Neural cell (in vitro differentiated cells): Measurements from ENCODE around the gene FZR1. TPM values are rescaled to one million over a fixed set of nuclear protein-coding genes. Genes with fewer than 3 reads are reported as not detected.

Source experiments
- H2AFZ ChIP-seq: fragments of 200-600, 300-800 bp; sonication (generic), shearing (Covaris generic); 2 replicates; pipeline ENCODE4 v1.6.0; 2014; ENCODE audit warnings: low read depth, mild to moderate bottlenecking, antibody characterized with exemption, low read length, moderate library complexity
- H3F3A ChIP-seq: fragments of 200-600 bp; shearing (Covaris generic); 2 replicates; pipeline ENCODE4 v1.6.1; 2016; ENCODE audit warnings: mild to moderate bottlenecking, moderate library complexity, mixed read lengths, antibody characterized with exemption, low read length; ENCODE audit not compliant: insufficient read depth, poor library complexity, severe bottlenecking
- H3K27ac ChIP-seq: fragments of 200-600, 300-800 bp; sonication (generic), shearing (Covaris generic); 2 replicates; pipeline ENCODE4 v1.5.1; 2014; ENCODE audit warnings: mild to moderate bottlenecking, low read length, moderate library complexity
- H3K27me3 ChIP-seq: fragments of 300-800, 200-600 bp; sonication (generic), shearing (Covaris generic); 2 replicates; pipeline ENCODE4 v1.6.0; 2014; ENCODE audit warnings: mild to moderate bottlenecking, low read depth, low read length, moderate library complexity; ENCODE audit not compliant: insufficient read depth
- H3K36me3 ChIP-seq: fragments of 300-800, 200-600 bp; sonication (generic), shearing (Covaris generic); 2 replicates; pipeline ENCODE4 v1.5.1; 2014; ENCODE audit warnings: mild to moderate bottlenecking, antibody characterized with exemption, low read length, moderate library complexity; ENCODE audit not compliant: insufficient read depth
- H3K4me2 ChIP-seq: fragments of 300-800, 200-600 bp; sonication (generic), shearing (Covaris generic); 2 replicates; pipeline ENCODE4 v1.6.0; 2014; ENCODE audit warnings: mild to moderate bottlenecking, low read length
- H3K4me3 ChIP-seq: fragments of 300-800, 200-600 bp; sonication (generic), shearing (Covaris generic); 2 replicates; pipeline ENCODE4 v1.5.1; 2014; ENCODE audit warnings: mild to moderate bottlenecking, low read length, moderate library complexity
- H3K79me2 ChIP-seq: fragments of 200-600 bp; shearing (Covaris generic); replicated peaks from 2 replicates; pipeline ENCODE4 v1.6.0; 2014; ENCODE audit warnings: mild to moderate bottlenecking, low read length, moderate library complexity; ENCODE audit not compliant: insufficient read depth
- H3K9ac ChIP-seq: fragments of 300-800, 200-600 bp; sonication (generic), shearing (Covaris generic); 2 replicates; pipeline ENCODE4 v1.6.1; 2016; ENCODE audit warnings: mild to moderate bottlenecking, low read length, mixed read lengths
- H3K9me2 ChIP-seq: fragments of 200-600 bp; shearing (Covaris generic); 2 replicates; pipeline ENCODE4 v1.6.1; 2016; ENCODE audit warnings: mild to moderate bottlenecking, low read length, mixed read lengths; ENCODE audit not compliant: insufficient read depth
- H3K9me3 ChIP-seq: fragments of 200-600, 300-800 bp; sonication (generic), shearing (Covaris generic); 2 replicates; pipeline ENCODE4 v1.6.1; 2016; ENCODE audit warnings: mild to moderate bottlenecking, mixed run types, low read length, moderate library complexity, mixed read lengths
- H4K20me1 ChIP-seq: fragments of 200-600 bp; shearing (Covaris generic); 2 replicates; pipeline ENCODE4 v1.6.1; 2016; ENCODE audit warnings: mild to moderate bottlenecking, mixed run types; ENCODE audit not compliant: insufficient read depth
- EP300 ChIP-seq: fragments of 450-650 bp; conservative IDR thresholded peaks from 2 replicates; pipeline ENCODE4 v1.6.1; 2014; ENCODE audit warnings: antibody characterized with exemption, mild to moderate bottlenecking, moderate library complexity; ENCODE audit not compliant: poor library complexity, severe bottlenecking
- EZH2 ChIP-seq: fragments of 200-600, 300-800 bp; shearing (Covaris generic), sonication (generic); IDR thresholded peaks from 2 replicates; pipeline ENCODE4 v1.6.1; 2014; ENCODE audit warnings: antibody characterized with exemption, low read length, borderline replicate concordance, mild to moderate bottlenecking; ENCODE audit not compliant: insufficient read depth, poor library complexity, severe bottlenecking
- MXI1 ChIP-seq: fragments of 450-650 bp; conservative IDR thresholded peaks from 2 replicates; pipeline ENCODE4 v1.6.1; 2014; ENCODE audit warnings: antibody characterized with exemption, mild to moderate bottlenecking; ENCODE audit not compliant: poor library complexity, severe bottlenecking
- POLR2AphosphoS5 ChIP-seq: IDR thresholded peaks from 2 replicates; pipeline ENCODE4 v1.6.1; 2012
- RAD21 ChIP-seq: fragments of 450-650 bp; conservative IDR thresholded peaks from 2 replicates; pipeline ENCODE4 v1.6.1; 2014; ENCODE audit warnings: antibody characterized with exemption, mild to moderate bottlenecking, moderate library complexity
- SMC3 ChIP-seq: fragments of 450-650 bp; conservative IDR thresholded peaks from 2 replicates; pipeline ENCODE4 v1.6.1; 2014; ENCODE audit warnings: antibody characterized with exemption, mild to moderate bottlenecking, moderate library complexity; ENCODE audit not compliant: poor library complexity
- TAF1 ChIP-seq: IDR thresholded peaks from 2 replicates; pipeline ENCODE4 v1.6.1; 2012; ENCODE audit warnings: low read depth
- polyA plus RNA-seq: library from polyadenylated mRNA; depleted of rRNA; stranded (reverse); fragments of >200 nt; gene quantifications from 2 replicates; pipeline ENCODE4 v1.2.3, GENCODE V29; 2014
- TF ChIP-seq, protein P1 (sequence below): fragments of 450-650 bp; IDR thresholded peaks from 2 replicates; pipeline ENCODE4 v1.5.1; 2014; ENCODE audit warnings: antibody characterized with exemption, mild to moderate bottlenecking, moderate library complexity; ENCODE audit not compliant: poor library complexity, severe bottlenecking
- TF ChIP-seq, protein P2 (sequence below): IDR thresholded peaks from 2 replicates; pipeline ENCODE4 v1.6.1; 2012; ENCODE audit warnings: borderline replicate concordance

The FZR1 gene
- polyA plus RNA-seq, 1 donor from 2014 or later = 55.7 TPM

DNA sequence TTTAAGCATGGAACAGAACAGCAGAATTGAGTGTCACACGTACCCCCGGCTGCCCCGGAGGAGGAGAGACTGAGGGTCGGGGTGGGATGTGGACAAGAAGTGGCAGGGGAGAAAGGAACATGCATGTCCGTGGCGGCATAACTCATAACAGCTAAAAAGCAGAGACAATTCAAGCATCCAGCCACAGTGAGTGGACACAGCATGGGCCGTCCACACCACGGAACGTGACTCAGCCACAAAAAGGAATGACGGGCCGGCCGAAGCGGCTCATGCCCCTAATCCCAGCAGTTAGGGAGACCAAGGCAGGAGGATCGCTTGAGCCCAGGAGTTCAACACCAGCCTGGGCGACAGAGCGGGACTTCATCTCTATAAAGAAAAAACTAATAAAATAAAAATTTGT, 13.2 kb upstream of the FZR1 start:
- H3K9me2 ChIP-seq = no peaks in the 10 kb centered on the region
- no peaks in the 10 kb centered on the region for H3K36me3 ChIP-seq
- H3F3A ChIP-seq = no peaks in the 10 kb centered on the region
- no peaks in the 10 kb centered on the region for H3K9me3 ChIP-seq
- no peak overlapping the region for H3K4me2 ChIP-seq
- H3K27ac ChIP-seq = no peak overlapping the region
- no peak overlapping the region for H3K9ac ChIP-seq
- TF ChIP-seq EZH2 = no peak
- TF ChIP-seq TAF1 = no peak
- TF ChIP-seq MXI1 = no peak
- no peaks in the 10 kb centered on the region for H4K20me1 ChIP-seq
- H2AFZ ChIP-seq = no peak overlapping the region
- no peak overlapping the region for H3K4me3 ChIP-seq
- H3K27me3 ChIP-seq = no peaks in the 10 kb centered on the region
- H3K79me2 ChIP-seq = peaks cover under 1% of the 10 kb centered on the region

DNA sequence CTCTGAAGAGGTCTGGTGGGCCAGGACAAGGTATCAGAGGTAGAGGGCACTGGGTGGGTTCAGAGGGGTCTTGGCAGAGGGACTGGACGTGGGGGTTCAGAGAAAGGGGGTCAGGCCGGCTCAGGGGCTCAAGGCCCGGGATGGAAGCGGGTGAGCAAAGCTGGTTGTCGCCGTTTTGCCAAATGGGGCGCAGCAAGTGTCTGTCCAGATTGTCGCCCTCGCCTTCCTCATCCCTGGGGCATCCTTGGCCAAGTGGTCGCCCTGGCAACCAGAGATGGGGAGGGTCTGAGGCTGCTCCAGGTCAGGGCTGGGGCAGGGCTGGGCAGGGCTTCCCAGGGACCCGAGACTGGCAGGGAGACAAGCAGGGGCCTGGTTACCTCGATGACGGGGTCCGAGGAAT, 12.5 kb upstream of the FZR1 start:
- no peak overlapping the region for H2AFZ ChIP-seq
- no peak overlapping the region for H3K27ac ChIP-seq
- H3K9me3 ChIP-seq = no peaks in the 10 kb centered on the region
- no peaks in the 10 kb centered on the region for H3K36me3 ChIP-seq
- no peak overlapping the region for H3K9ac ChIP-seq
- no peaks in the 10 kb centered on the region for H3F3A ChIP-seq
- H4K20me1 ChIP-seq = no peaks in the 10 kb centered on the region
- H3K79me2 ChIP-seq = peaks cover 3% of the 10 kb centered on the region
- no peak overlapping the region for H3K4me2 ChIP-seq
- H3K9me2 ChIP-seq = no peaks in the 10 kb centered on the region
- no peak overlapping the region for H3K4me3 ChIP-seq
- H3K27me3 ChIP-seq = no peaks in the 10 kb centered on the region
- TF ChIP-seq, protein P1, sequence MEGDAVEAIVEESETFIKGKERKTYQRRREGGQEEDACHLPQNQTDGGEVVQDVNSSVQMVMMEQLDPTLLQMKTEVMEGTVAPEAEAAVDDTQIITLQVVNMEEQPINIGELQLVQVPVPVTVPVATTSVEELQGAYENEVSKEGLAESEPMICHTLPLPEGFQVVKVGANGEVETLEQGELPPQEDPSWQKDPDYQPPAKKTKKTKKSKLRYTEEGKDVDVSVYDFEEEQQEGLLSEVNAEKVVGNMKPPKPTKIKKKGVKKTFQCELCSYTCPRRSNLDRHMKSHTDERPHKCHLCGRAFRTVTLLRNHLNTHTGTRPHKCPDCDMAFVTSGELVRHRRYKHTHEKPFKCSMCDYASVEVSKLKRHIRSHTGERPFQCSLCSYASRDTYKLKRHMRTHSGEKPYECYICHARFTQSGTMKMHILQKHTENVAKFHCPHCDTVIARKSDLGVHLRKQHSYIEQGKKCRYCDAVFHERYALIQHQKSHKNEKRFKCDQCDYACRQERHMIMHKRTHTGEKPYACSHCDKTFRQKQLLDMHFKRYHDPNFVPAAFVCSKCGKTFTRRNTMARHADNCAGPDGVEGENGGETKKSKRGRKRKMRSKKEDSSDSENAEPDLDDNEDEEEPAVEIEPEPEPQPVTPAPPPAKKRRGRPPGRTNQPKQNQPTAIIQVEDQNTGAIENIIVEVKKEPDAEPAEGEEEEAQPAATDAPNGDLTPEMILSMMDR = no peak
- TF ChIP-seq MXI1 (no peak), TAF1 (no peak), EP300 (no peak), SMC3 (no peak), EZH2 (no peak), POLR2AphosphoS5 (no peak), RAD21 (no peak)
- TF ChIP-seq, protein P2, sequence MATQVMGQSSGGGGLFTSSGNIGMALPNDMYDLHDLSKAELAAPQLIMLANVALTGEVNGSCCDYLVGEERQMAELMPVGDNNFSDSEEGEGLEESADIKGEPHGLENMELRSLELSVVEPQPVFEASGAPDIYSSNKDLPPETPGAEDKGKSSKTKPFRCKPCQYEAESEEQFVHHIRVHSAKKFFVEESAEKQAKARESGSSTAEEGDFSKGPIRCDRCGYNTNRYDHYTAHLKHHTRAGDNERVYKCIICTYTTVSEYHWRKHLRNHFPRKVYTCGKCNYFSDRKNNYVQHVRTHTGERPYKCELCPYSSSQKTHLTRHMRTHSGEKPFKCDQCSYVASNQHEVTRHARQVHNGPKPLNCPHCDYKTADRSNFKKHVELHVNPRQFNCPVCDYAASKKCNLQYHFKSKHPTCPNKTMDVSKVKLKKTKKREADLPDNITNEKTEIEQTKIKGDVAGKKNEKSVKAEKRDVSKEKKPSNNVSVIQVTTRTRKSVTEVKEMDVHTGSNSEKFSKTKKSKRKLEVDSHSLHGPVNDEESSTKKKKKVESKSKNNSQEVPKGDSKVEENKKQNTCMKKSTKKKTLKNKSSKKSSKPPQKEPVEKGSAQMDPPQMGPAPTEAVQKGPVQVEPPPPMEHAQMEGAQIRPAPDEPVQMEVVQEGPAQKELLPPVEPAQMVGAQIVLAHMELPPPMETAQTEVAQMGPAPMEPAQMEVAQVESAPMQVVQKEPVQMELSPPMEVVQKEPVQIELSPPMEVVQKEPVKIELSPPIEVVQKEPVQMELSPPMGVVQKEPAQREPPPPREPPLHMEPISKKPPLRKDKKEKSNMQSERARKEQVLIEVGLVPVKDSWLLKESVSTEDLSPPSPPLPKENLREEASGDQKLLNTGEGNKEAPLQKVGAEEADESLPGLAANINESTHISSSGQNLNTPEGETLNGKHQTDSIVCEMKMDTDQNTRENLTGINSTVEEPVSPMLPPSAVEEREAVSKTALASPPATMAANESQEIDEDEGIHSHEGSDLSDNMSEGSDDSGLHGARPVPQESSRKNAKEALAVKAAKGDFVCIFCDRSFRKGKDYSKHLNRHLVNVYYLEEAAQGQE = no peak

DNA sequence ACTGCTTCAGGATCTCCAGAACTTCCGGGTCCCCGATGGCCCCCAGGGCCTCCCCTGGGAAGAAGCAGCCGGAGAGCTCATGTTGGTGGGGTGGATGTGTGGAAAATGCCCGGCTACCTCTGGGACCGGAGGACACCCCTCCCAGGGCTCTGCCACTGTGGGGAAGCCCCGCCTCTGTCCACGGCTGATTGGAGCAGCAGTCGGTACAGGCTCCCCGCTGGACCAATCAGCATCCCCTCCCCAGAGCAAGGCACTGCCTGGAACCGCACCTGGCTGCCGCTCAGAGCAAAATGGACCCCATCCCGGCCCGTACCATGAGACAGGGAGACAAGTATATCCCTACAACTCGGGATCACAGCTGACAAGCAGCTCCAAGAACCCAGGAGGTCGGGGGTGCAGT, 12.1 kb upstream of the FZR1 start:
- Histone ChIP-seq H3K9me2 (no peaks in the 10 kb centered on the region), H3K36me3 (no peaks in the 10 kb centered on the region), H4K20me1 (no peaks in the 10 kb centered on the region), H3K4me2 (no peak overlapping the region), H3F3A (no peaks in the 10 kb centered on the region), H3K9me3 (no peaks in the 10 kb centered on the region), H3K9ac (no peak overlapping the region), H3K27me3 (no peaks in the 10 kb centered on the region), H3K27ac (no peak overlapping the region), H2AFZ (no peak overlapping the region), H3K79me2 (peaks cover 3% of the 10 kb centered on the region), H3K4me3 (no peak overlapping the region)
- TF ChIP-seq, protein P1 = no peak
- TF ChIP-seq POLR2AphosphoS5 = no peak
- no peak for TF ChIP-seq MXI1
- no peak for TF ChIP-seq RAD21
- no peak for TF ChIP-seq EZH2
- no peak for TF ChIP-seq EP300
- TF ChIP-seq SMC3 = no peak
- TF ChIP-seq, protein P2 = no peak
- TF ChIP-seq TAF1 = no peak
